H1 (cell line): ENCODE data around the gene CYTH1. TPM values are rescaled to one million over a fixed set of nuclear protein-coding genes. Genes with fewer than 3 reads are reported as not detected.

Experiments
- CHD1 ChIP-seq: IDR thresholded peaks from 2 replicates; pipeline ENCODE4 v1.6.1; 2012; ENCODE audit warnings: low read depth, low read length, improper control_type of control experiment
- CTCF ChIP-seq, 3 experiments: IDR thresholded peaks; 1 replicate in 2 of 3; 2 replicates in 1 of 3; pipeline versions ENCODE4 v1.5.1 to v1.6.1; 2011; ENCODE audit warnings: low read length in 3 of 3, mild to moderate bottlenecking in 3 of 3, inconsistent platforms in 2 of 3, low read depth in 1 of 3, moderate library complexity in 1 of 3; ENCODE audit not compliant: insufficient read depth in 1 of 3; ENCODE audit errors: control extremely low read depth in 1 of 3
- KDM1A ChIP-seq: fragments of 200-600, 300-600 bp; sonication (generic); IDR thresholded peaks from 2 replicates; pipeline ENCODE4 v1.7.1; 2016; ENCODE audit warnings: mild to moderate bottlenecking, low read length, borderline replicate concordance
- SIRT6 ChIP-seq: IDR thresholded peaks from one replicate; pipeline ENCODE4 v1.7.1; 2012; ENCODE audit warnings: low read length, inconsistent platforms
- polyA plus RNA-seq, 7 experiments: library from polyadenylated mRNA; depleted of rRNA in 3 of 7; stranded (reverse) in 5 of 7; unstranded in 2 of 7; fragments of >200 nt in 5 of 7; fragments of 200-250 nt in 2 of 7; gene quantifications; 1 replicate in 5 of 7; 2 replicates in 1 of 7; 4 replicates in 1 of 7; pipeline versions ENCODE4 v1.2.1 to v1.2.3, GENCODE V29; 2011 to 2013; ENCODE audit warnings: missing spikeins in 2 of 7, mixed read lengths in 2 of 7
- total RNA-seq: library from RNA; stranded (reverse); fragmentation: NEBNext Ultra II Directional; extraction: Animal tissue kit (Norgen Biotek cat#: 25700); gene quantifications from 2 replicates; pipeline ENCODE4 v1.2.1, GENCODE V29; 2021
- TF ChIP-seq, protein P1 (sequence below): IDR thresholded peaks from 2 replicates; pipeline ENCODE4 v1.6.1; 2012; ENCODE audit warnings: inconsistent platforms

CYTH1 gene
- total and polyA plus RNA-seq, 2 of the 8 experiments (the other 6 are each of a cell fraction or from before 2014, with no cell fraction given) = 12.8 to 14.8 TPM

- TF ChIP-seq KDM1A (no peak), CTCF (IDR thresholded peaks at IDR 0.05; ENCODE audit: control extremely low read depth in 1 of 3, insufficient read depth in 1 of 3, low read depth in 1 of 3, low read length in 3 of 3) (no peak), SIRT6 (no peak), CHD1 (no peak)
- TF ChIP-seq, protein P1, sequence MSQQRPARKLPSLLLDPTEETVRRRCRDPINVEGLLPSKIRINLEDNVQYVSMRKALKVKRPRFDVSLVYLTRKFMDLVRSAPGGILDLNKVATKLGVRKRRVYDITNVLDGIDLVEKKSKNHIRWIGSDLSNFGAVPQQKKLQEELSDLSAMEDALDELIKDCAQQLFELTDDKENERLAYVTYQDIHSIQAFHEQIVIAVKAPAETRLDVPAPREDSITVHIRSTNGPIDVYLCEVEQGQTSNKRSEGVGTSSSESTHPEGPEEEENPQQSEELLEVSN = no peak
Measured at GRCh38 chr17:78747488-78747887, 34.6 kb downstream of the CYTH1 start (continued).
